Stomach (tissue), 9 donors: ENCODE data around the gene SMOC2. TPM values are rescaled to one million over a fixed set of nuclear protein-coding genes. Genes with fewer than 3 reads are reported as not detected.

Experiments used
- DNase-seq, 2 donors: peaks; one replicate each; pipeline versions ENCODE4 v3.0.0 to v3.0.0-alpha.2; 2013 to 2019
- H3K27ac ChIP-seq, 5 donors: fragments of 200-600 bp in 4 of 5; sonication (generic) in 4 of 5; one replicate each; pipeline ENCODE4 v1.5.1; 2013 to 2019; ENCODE audit warnings: mild to moderate bottlenecking in 1 of 5, moderate library complexity in 1 of 5
- H3K27me3 ChIP-seq, 3 donors: fragments of 200-600 bp; sonication (generic); one replicate each; pipeline ENCODE4 v1.5.1; 2017 to 2019; ENCODE audit warnings: mixed run types in 1 of 3
- H3K36me3 ChIP-seq, 4 donors: fragments of 200-600 bp; sonication (generic); 1 replicate in 3 of 4; 2 replicates in 1 of 4; pipeline ENCODE4 v1.5.1; 2016 to 2019
- H3K4me1 ChIP-seq, 4 donors: fragments of 200-600 bp; sonication (generic); one replicate each; pipeline ENCODE4 v1.5.1; 2016 to 2019
- H3K4me3 ChIP-seq, 4 donors: fragments of 200-600 bp; sonication (generic) in 3 of 4; one replicate each; pipeline ENCODE4 v1.5.1; 2016 to 2019; ENCODE audit warnings: mild to moderate bottlenecking in 1 of 4
- H3K9me3 ChIP-seq, 4 donors: fragments of 200-600 bp; sonication (generic); one replicate each; pipeline ENCODE4 v1.5.1; 2016 to 2019
- CTCF ChIP-seq, 7 experiments: fragments of 450-650 bp in 4 of 7; fragments of 200-600 bp in 3 of 7; sonication (generic) in 3 of 7; IDR thresholded peaks; one replicate each; pipeline ENCODE4 v1.5.1; 2016 to 2019; ENCODE audit warnings: antibody characterized with exemption in 7 of 7, control low read depth in 2 of 7, mild to moderate bottlenecking in 1 of 7
- EP300 ChIP-seq: sonication (generic); formaldehyde crosslinking; IDR thresholded peaks from one replicate; pipeline ENCODE4 v1.6.1; 2017; ENCODE audit warnings: antibody characterized with exemption
- POLR2A ChIP-seq, 4 donors: fragments of 450-650 bp; IDR thresholded peaks; one replicate each; pipeline ENCODE4 v1.6.1; 2016; ENCODE audit warnings: antibody characterized with exemption in 4 of 4, control low read depth in 2 of 4, mild to moderate bottlenecking in 1 of 4, moderate library complexity in 1 of 4
- POLR2AphosphoS5 ChIP-seq, 3 donors: sonication (generic); formaldehyde crosslinking; IDR thresholded peaks; one replicate each; pipeline ENCODE4 v1.6.1; 2016; ENCODE audit warnings: antibody characterized with exemption in 3 of 3
- WGBS, 5 donors: extraction: QIAGEN DNeasy Blood & Tissue Kit in 3 of 5; methylation state at CpG; one replicate each; pipeline versions ENCODE4 v1.1.5 to v1.1.7; 2013 to 2018; 5-methylcytosine and 5-hydroxymethylcytosine counted together
- intact Hi-C: fragments of 100-400 bp; cut with DNase I; formaldehyde crosslinking; loops from one replicate; pipeline ENCODE4 v1.15.1; 2023; ENCODE audit warnings: low total_unique reads
- polyA plus RNA-seq, 3 donors: library from polyadenylated mRNA; stranded (reverse); fragments of 200-250 nt; gene quantifications; one replicate each; pipeline ENCODE4 v1.2.3, GENCODE V29; 2013
- total RNA-seq, 5 donors: library from RNA; depleted of rRNA; stranded (reverse); fragments of >200 nt; gene quantifications; one replicate each; pipeline versions ENCODE4 v1.1.0 to v1.2.3, GENCODE V29; 2014 to 2016
- donor health status: healthy with polysubstance abuse.
- donor health status: Bipolar disorder and iron deficiency.
- donor health status: healthy.

The SMOC2 gene
- total and polyA plus RNA-seq, 8 donors, result 7.9 to 520 (median 76.9) TPM

- peak overlapping the region in 2 of 5 donors; percentile 34 to 82 for H3K27ac ChIP-seq
- no peak for TF ChIP-seq POLR2A (IDR thresholded peaks at IDR 0.05)
- no peak for TF ChIP-seq POLR2AphosphoS5 (IDR thresholded peaks at IDR 0.05)
- TF ChIP-seq EP300, result no peak
- no peak for TF ChIP-seq CTCF (IDR thresholded peaks at IDR 0.05)
- no peak overlapping the region for H3K4me3 ChIP-seq
- WGBS, 5 donors, result 72 to 81% (median 73%) methylated on average over 8 of the region's 8 CpGs
- DNase-seq, result no peak
- H3K9me3 ChIP-seq, result no peaks in the 10 kb centered on the region
- no peaks in the 10 kb centered on the region for H3K36me3 ChIP-seq
- intact Hi-C loops, result no loop called here
- peaks cover 0 to 8% (median 0%) of the 10 kb centered on the region in 3 donors for H3K27me3 ChIP-seq
- peaks cover 4 to 54% (median 30%) of the 10 kb centered on the region in 4 donors for H3K4me1 ChIP-seq
These were observed 199.2 kb downstream of the SMOC2 start for GRCh38 chr6:168640181-168640580.

DNA sequence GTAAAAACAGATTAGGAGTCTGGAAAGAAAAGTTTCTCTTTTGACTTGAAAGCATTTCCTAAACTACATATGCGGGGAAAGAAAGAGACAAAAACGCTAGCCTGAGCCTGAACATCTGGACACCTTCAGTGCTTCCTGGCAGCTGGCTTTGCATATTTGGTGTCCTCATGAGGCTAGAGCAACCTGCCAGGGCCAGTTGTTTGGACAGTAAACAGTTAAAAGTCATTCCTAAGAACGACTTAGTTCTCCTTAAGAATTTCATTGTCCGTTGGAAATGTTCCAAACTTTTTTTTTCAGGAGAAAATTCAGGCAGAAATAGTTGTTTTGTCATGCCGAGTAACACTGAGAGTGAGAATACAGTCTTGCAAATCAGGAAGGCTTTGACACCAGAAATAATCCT, 199.8 kb downstream of the SMOC2 start:
- intact Hi-C loops, result no loop called here
- TF ChIP-seq POLR2AphosphoS5 (IDR thresholded peaks at IDR 0.05), result no peak
- WGBS, 5 donors, result 25 to 44% (median 39%) methylated on average over 5 of the region's 5 CpGs
- H3K36me3 ChIP-seq, result no peaks in the 10 kb centered on the region
- peak in 1 of 2 donors; percentile 65 for DNase-seq
- peak overlapping the region in 2 of 5 donors; percentile 4 to 82 for H3K27ac ChIP-seq
- H3K9me3 ChIP-seq, result no peaks in the 10 kb centered on the region
- peaks cover 4 to 50% (median 30%) of the 10 kb centered on the region in 4 donors for H3K4me1 ChIP-seq
- H3K27me3 ChIP-seq, result peaks cover 0 to 8% (median 0%) of the 10 kb centered on the region in 3 donors
- no peak overlapping the region for H3K4me3 ChIP-seq

DNA sequence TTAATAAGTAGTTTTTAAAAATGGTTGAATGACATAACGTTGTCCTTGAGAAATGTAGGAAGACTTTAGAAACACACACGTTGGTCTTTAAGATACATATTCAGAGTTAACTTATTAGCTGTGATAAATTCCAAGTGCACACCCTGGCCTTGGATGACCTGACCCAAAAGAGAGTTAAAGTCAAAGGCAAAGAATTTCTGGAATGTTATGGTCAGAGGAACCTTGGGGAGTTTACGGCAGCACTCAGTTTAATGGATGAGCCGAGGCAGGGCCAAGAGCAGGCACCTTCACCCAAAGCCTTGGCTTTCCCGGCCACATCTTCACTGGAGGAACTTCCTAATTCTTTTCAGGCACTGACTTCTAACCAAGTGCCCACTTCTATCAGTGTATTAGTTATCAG, 200.5 kb downstream of the SMOC2 start:
- TF ChIP-seq EP300 (no peak), CTCF (IDR thresholded peaks at IDR 0.05) (no peak), POLR2AphosphoS5 (IDR thresholded peaks at IDR 0.05) (no peak), POLR2A (IDR thresholded peaks at IDR 0.05) (no peak)
- WGBS, 5 donors, result 49 to 74% (median 63%) methylated on average over 5 of the region's 5 CpGs
- H3K27me3 ChIP-seq, result peaks cover 0 to 8% (median 0%) of the 10 kb centered on the region in 3 donors
- H3K36me3 ChIP-seq, result no peaks in the 10 kb centered on the region
- DNase-seq, result no peak
- H3K4me3 ChIP-seq, result no peak overlapping the region
- H3K9me3 ChIP-seq, result no peaks in the 10 kb centered on the region
- H3K4me1 ChIP-seq, result peaks cover 4 to 43% (median 26%) of the 10 kb centered on the region in 4 donors
- H3K27ac ChIP-seq, result peak overlapping the region in 1 of 5 donors; percentile 82
- intact Hi-C loops, result no loop called here

DNA sequence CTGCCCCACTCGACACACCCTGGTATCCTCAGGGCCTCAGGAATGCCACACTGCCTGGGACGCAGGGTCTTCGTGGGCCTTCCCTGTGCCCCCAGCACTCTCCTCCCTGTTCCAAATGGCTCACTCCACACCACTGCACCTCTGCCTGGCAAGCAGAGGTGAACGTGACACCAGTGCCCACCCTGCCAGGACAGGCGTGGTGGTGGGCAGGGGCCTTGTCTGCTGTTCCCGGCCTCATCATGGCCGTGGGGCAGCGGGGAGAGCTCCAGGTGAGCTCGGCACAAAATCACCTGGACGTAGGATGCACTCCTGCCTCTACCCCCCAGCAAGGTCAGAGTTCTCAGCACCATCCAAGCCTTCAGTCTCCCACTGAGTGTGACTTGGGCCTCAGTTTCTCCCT, 202.4 kb downstream of the SMOC2 start:
- WGBS, 5 donors, result 91 to 96% (median 93%) methylated on average over 5 to 10 of the region's 10 CpGs
- H3K4me3 ChIP-seq, result no peak overlapping the region
- peaks cover 0 to 43% (median 23%) of the 10 kb centered on the region in 4 donors for H3K4me1 ChIP-seq
- no peaks in the 10 kb centered on the region for H3K9me3 ChIP-seq
- H3K36me3 ChIP-seq, result no peaks in the 10 kb centered on the region
- DNase-seq, result no peak
- no peaks in the 10 kb centered on the region for H3K27me3 ChIP-seq
- TF ChIP-seq POLR2A (IDR thresholded peaks at IDR 0.05) (no peak), POLR2AphosphoS5 (IDR thresholded peaks at IDR 0.05) (no peak), EP300 (no peak), CTCF (IDR thresholded peaks at IDR 0.05) (no peak)
- peak overlapping the region in 1 of 5 donors; percentile 1 for H3K27ac ChIP-seq
- intact Hi-C loops, result no loop called here

GRCh38 chr6:168645326-168645725, 204.3 kb downstream of the SMOC2 start:
- no peak for TF ChIP-seq CTCF (IDR thresholded peaks at IDR 0.05)
- no peak for TF ChIP-seq POLR2AphosphoS5 (IDR thresholded peaks at IDR 0.05)
- TF ChIP-seq POLR2A (IDR thresholded peaks at IDR 0.05), result no peak
- TF ChIP-seq EP300, result no peak
- H3K4me3 ChIP-seq, result no peak overlapping the region
- H3K9me3 ChIP-seq, result no peaks in the 10 kb centered on the region
- WGBS, 5 donors, result 84 to 89% (median 85%) methylated on average over 9 of the region's 9 CpGs
- intact Hi-C loops, result no loop called here
- H3K27me3 ChIP-seq, result no peaks in the 10 kb centered on the region
- H3K36me3 ChIP-seq, result no peaks in the 10 kb centered on the region
- peaks cover 11 to 45% (median 27%) of the 10 kb centered on the region in 4 donors for H3K4me1 ChIP-seq
- DNase-seq, result no peak
- H3K27ac ChIP-seq, result peak overlapping the region in 1 of 5 donors; percentile 60
